Measurements from ENCODE around the gene SLAMF8. TPM values are rescaled to one million over a fixed set of nuclear protein-coding genes. Genes with fewer than 3 reads are reported as not detected.

The SLAMF8 gene
- total RNA-seq, 1 donor from 2014 or later, result 1.5 TPM

GRCh38 chr1:159854116-159854692 lies 27.5 kb downstream of the SLAMF8 start:
- no peak for DNase-seq (ENCODE audit: extremely low spot score in 2 of 2)
- TF ChIP-seq POLR2AphosphoS5 (IDR thresholded peaks at IDR 0.05; ENCODE audit: insufficient read depth in 1 of 2, low read depth in 1 of 2), result no peak
- TF ChIP-seq POLR2A (IDR thresholded peaks at IDR 0.05), result no peak
- TF ChIP-seq CTCF (IDR thresholded peaks at IDR 0.05), result no peak
- intact Hi-C loops (cut with DNase I), result no loop called here

GRCh38 chr1:159854693-159855192 lies 28.1 kb downstream of the SLAMF8 start:
- Histone ChIP-seq H3K27ac (peak overlapping the region; percentile 92), H3K4me3 (peak overlapping the region; percentile 63 to 87), H3K9me3 (no peaks in the 10 kb centered on the region), H3K4me1 (peaks cover 40% of the 10 kb centered on the region), H3K27me3 (no peaks in the 10 kb centered on the region), H3K36me3 (no peaks in the 10 kb centered on the region)
- no peak for DNase-seq (ENCODE audit: extremely low spot score in 2 of 2)
- intact Hi-C loops (cut with DNase I), result loop anchor here (5.0 kb wide), 1 partner anchor 73 kb away; the partner anchor contains the start of gene TAGLN2
- TF ChIP-seq CTCF (IDR thresholded peaks at IDR 0.05), result peak in 1 of 3 experiments; percentile 18
- peak in 1 of 2 donors; percentile 66 for TF ChIP-seq POLR2A (IDR thresholded peaks at IDR 0.05)
- TF ChIP-seq POLR2AphosphoS5 (IDR thresholded peaks at IDR 0.05; ENCODE audit: insufficient read depth in 1 of 2, low read depth in 1 of 2), result peak in 1 of 2 donors; percentile 85

More at GRCh38 chr1:159854116-159854692, 27.5 kb downstream of the SLAMF8 start:
- no peaks in the 10 kb centered on the region for H3K9me3 ChIP-seq
- peak overlapping the region; percentile 63 to 87 for H3K4me3 ChIP-seq
- peaks cover 37% of the 10 kb centered on the region for H3K4me1 ChIP-seq
- H3K27ac ChIP-seq, result peak overlapping the region; percentile 92
- H3K36me3 ChIP-seq, result no peaks in the 10 kb centered on the region
- no peaks in the 10 kb centered on the region for H3K27me3 ChIP-seq

GRCh38 chr1:159855709-159856108 lies 29.0 kb downstream of the SLAMF8 start:
- Histone ChIP-seq H3K36me3 (no peaks in the 10 kb centered on the region), H3K4me3 (peak overlapping the region; percentile 63 to 87), H3K4me1 (peaks cover 43% of the 10 kb centered on the region), H3K27me3 (no peaks in the 10 kb centered on the region), H3K27ac (peak overlapping the region; percentile 92), H3K9me3 (no peaks in the 10 kb centered on the region)
- no peak for DNase-seq (ENCODE audit: extremely low spot score in 2 of 2)
- no peak for TF ChIP-seq POLR2A (IDR thresholded peaks at IDR 0.05)
- no peak for TF ChIP-seq POLR2AphosphoS5 (IDR thresholded peaks at IDR 0.05; ENCODE audit: insufficient read depth in 1 of 2, low read depth in 1 of 2)
- no peak for TF ChIP-seq CTCF (IDR thresholded peaks at IDR 0.05)
- intact Hi-C loops (cut with DNase I), result loop anchor here (5.0 kb wide), 1 partner anchor 72 kb away; the partner anchor contains the start of gene TAGLN2

GRCh38 chr1:159856576-159856975 lies 29.9 kb downstream of the SLAMF8 start:
- H3K4me1 ChIP-seq, result peaks cover 52% of the 10 kb centered on the region
- no peaks in the 10 kb centered on the region for H3K9me3 ChIP-seq
- no peak for DNase-seq (ENCODE audit: extremely low spot score in 2 of 2)
- TF ChIP-seq POLR2A (IDR thresholded peaks at IDR 0.05), result no peak
- no peak for TF ChIP-seq CTCF (IDR thresholded peaks at IDR 0.05)
- TF ChIP-seq POLR2AphosphoS5 (IDR thresholded peaks at IDR 0.05; ENCODE audit: insufficient read depth in 1 of 2, low read depth in 1 of 2), result no peak
- no peak overlapping the region for H3K4me3 ChIP-seq
- no peaks in the 10 kb centered on the region for H3K27me3 ChIP-seq
- H3K27ac ChIP-seq, result no peak overlapping the region
- H3K36me3 ChIP-seq, result no peaks in the 10 kb centered on the region
- intact Hi-C loops (cut with DNase I), result loop anchor here (5.0 kb wide), 1 partner anchor 71 kb away; the partner anchor contains the start of gene TAGLN2

GRCh38 chr1:159857889-159858288 lies 31.2 kb downstream of the SLAMF8 start:
- Histone ChIP-seq H3K27ac (no peak overlapping the region), H3K4me3 (no peak overlapping the region), H3K27me3 (no peaks in the 10 kb centered on the region), H3K36me3 (no peaks in the 10 kb centered on the region), H3K9me3 (no peaks in the 10 kb centered on the region), H3K4me1 (peaks cover 62% of the 10 kb centered on the region)
- intact Hi-C loops (cut with DNase I), result loop anchor here (5.0 kb wide), 1 partner anchor 69 kb away; the partner anchor contains the start of gene TAGLN2
- no peak for DNase-seq (ENCODE audit: extremely low spot score in 2 of 2)
- TF ChIP-seq POLR2AphosphoS5 (IDR thresholded peaks at IDR 0.05; ENCODE audit: insufficient read depth in 1 of 2, low read depth in 1 of 2), result no peak
- no peak for TF ChIP-seq CTCF (IDR thresholded peaks at IDR 0.05)

Data from vagina (tissue), 2 donors.